COLO829 (cell line): ENCODE results near the gene TIAM1.

Experiments
- DNase-seq: peaks from one replicate; pipeline ENCODE4 v3.0.0; 2012; ENCODE audit warnings: low spot score

TIAM1 gene

GRCh38 chr21:31329456-31330143 lies 14.5 kb downstream of the TIAM1 start:
- DNase-seq, result no peak

DNA sequence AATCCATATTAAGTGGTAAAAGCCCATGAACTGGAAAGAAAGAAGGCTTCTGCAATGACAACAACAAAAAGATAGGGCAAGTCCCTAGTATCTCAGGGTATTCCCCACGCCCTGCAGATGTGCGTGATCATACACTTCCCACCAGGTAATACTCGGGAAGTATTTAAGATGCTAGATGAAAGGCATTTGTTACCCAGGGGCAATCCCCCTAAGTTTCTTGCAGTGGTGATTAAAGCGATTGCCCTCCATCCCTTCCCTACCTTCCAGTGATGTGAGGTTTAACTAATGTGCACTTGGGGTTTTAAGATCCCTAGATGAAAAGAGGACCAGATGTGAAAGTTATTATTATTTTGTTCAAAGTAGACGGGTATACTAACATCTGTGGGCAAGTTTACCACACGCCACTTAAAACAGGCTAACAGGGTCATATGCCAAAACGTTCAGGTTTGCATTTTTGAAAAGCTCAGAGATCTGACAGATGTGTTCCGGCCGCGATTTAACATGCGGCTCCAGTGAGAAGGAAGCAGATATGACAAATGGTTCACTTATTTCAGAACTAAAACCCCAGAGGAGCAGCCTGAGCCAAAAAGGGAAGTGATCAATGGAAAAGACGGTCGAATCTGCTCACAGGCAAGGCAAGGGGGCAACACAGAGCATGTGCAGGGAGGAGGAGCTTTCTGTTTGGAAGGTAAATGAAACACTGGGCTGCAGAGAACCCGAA lies 17.4 kb downstream of the TIAM1 start:
- no peak for DNase-seq

GRCh38 chr21:31318971-31319370 lies 25.1 kb downstream of the TIAM1 start:
- no peak for DNase-seq

DNA sequence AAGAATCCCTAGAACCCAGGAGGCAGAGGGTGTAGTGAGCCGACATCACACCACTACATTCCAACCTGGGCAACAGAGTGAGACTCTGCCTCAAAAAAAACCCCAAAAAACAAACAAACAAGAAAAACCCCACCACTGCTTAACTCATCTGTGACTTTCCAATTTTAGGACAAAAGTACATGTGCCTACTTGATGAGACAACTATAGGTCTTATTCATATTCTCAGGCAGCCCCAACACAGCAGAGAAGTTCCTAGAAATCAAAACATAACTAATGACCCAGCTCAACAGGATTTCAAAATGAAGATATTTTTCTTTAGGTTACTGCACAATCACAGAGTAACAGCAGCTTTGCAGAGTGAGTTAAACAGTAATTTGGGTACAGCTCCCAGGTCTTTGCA lies 26.4 kb downstream of the TIAM1 start:
- DNase-seq, result no peak

- DNase-seq, result no peak
Observed at GRCh38 chr21:31316488-31317169, 27.4 kb downstream of the TIAM1 start.

GRCh38 chr21:31316072-31316471 lies 28.0 kb downstream of the TIAM1 start:
- no peak for DNase-seq

DNA sequence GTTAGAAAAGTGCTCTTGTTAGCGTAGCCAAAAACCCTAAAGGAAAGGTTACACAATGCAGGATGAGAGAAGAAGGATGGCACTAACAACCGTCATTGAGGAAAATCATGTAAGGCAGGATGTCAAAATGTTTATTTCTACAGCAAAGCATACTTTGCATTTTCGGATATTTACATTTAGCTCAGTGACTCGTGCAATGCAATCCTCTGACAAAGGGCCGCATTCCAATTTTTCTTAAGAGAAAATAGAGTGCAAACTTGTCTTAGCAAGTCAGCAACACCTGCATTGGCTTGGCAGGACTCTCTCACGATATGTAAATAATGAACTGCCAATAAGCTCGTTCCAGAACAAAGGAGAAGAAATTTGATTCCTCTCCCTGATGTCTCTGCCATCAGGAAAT lies 33.3 kb downstream of the TIAM1 start:
- DNase-seq, result no peak

GRCh38 chr21:31308584-31308983 lies 35.5 kb downstream of the TIAM1 start:
- no peak for DNase-seq

DNA sequence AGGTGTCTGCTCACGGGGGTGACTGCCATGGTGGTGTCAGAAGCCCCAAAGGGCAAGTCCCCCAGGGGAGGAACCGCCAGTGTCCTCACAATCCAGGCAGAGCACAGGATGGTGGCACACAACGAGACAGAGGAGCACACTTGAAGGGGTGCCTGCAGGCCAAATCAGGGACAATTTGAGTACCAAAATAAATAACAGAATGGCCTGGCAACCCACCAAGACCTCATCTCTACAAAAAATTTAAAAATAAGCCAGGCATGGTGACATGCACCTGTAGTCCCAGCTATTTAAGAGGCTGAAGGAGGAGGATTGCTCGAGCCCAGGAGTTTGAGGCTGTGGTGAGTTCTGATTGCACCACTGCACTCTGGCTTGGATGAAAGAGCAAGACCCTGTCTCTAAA lies 38.2 kb downstream of the TIAM1 start:
- no peak for DNase-seq

DNA sequence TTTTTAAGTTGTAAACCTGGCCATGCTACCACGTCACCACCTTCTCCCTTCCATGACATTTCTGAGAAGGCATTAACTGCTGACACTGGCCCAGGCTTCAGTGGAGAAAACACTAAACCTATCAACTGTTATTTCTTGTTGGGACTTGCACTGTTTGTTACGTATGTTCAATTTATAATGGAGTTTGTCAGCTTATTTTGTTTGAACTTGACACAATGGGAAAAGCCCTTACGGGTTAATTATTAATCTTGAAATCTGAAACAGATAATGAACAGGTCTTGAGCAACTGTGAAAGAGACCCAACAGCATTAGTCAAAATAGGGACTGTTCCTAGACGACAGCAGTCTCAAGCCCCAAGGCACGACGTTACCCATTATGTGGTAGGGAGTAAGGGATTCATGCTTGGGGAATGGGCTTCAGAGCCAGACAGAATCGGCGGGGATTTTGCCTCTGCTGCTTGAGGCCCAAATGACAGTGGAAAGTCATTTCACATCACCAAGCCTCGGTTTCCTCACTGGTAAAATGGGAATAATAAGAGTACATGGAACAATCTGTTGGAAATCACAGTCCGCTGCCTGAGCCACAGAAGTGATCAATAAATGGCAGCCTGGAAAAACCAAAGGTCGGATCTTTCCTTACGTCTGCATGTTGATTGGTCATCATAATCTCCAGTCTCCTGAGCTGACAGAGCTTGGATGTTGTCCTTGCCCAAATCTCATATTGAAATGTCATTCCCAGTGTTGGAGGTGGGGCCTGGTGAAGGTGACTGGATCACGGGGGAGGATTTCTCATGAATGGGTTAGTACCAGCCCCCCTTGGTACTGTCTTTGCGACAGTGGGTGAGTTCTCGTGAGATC lies 44.5 kb downstream of the TIAM1 start:
- no peak for DNase-seq

DNA sequence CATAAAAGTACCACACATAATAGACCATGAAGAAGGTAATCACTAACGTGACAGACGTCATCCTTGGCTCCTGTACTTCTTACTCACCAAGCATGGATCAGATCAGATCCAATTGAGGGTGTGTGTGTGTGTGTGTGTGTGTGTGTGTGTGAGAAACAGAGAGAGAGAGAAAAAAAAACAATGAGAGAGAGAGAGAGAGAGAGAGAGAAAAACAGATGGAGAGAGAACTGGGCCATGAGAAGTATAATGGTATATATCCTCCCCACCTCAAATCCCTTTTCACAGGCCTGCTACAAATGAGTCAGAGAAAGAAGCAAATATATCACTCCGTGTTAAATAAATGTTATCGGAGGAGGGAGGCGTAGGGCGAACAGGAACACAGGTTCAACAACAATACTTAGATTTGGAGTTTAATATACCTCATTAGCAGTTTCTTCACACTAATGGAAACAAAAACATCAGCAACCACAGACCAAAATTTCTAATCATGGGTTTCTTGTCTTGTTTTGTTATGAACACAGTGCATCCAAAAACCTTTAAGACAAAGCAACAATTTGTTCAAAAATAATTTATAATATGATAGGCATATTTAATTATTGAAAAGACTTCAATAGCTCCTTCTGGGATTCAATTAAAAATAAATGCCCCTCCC lies 45.3 kb downstream of the TIAM1 start:
- no peak for DNase-seq

GRCh38 chr21:31297806-31298205 lies 46.3 kb downstream of the TIAM1 start:
- DNase-seq, result no peak

GRCh38 chr21:31295676-31296075 lies 48.4 kb downstream of the TIAM1 start:
- DNase-seq, result no peak

DNA sequence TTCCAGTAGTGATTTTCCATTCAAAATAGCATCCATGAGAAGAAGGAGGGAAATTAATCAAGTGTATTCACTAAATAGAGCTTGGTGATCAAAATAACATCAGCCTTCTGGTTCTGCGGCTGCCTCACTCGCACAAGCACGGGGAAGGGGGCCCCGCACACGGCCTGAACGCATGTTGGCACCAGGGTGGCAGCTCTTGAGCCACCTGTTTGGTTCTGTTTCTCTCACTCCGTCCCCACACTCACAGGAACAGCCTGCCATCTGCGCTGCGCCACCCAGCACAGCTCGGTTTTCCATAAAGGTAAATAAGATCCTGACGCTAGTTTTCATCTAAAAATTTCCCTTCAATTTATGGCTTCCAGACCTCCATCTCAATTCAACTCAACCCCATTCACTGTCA lies 49.4 kb downstream of the TIAM1 start:
- DNase-seq, result no peak

- peak; percentile 88 for DNase-seq
Observed at GRCh38 chr21:31293986-31294385, 50.1 kb downstream of the TIAM1 start.

GRCh38 chr21:31290765-31291164 lies 53.3 kb downstream of the TIAM1 start:
- DNase-seq, result no peak

DNA sequence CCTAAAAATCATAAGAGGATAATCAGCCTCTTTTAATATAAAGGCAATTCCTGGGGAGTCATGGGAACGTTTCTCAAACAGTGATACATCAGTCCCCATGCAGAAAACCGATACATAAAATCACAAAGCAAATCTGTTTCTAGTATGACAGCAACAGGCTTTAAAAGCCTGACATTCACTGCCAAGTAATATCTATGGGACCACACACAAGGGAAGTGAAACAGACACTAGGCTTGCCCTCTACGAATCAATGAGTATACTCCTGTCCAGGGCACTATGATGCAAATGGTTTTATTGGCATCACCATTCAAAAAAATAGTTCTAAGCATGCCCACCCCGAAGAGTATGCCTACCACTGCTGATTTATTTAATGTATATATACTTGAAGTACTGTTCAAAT lies 54.4 kb downstream of the TIAM1 start:
- no peak for DNase-seq

DNA sequence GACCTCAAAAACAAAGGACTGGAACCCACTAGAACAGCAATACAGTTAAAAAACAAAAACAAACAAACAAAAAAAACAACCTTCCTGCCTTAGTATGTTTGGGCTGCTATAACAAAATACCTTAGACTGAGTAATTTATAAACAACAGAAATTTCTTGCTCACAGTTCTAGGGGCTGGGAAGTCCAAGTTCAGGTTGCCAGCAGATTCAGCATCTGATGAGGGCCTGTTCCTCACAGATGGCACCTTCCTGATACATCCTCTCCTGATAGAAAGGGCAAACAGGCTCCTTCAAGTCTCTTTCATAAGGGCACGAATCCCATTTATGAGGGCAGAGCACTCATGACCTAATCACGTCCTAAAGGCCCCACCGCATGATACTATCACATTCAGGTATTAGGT lies 55.9 kb downstream of the TIAM1 start:
- DNase-seq, result no peak

DNA sequence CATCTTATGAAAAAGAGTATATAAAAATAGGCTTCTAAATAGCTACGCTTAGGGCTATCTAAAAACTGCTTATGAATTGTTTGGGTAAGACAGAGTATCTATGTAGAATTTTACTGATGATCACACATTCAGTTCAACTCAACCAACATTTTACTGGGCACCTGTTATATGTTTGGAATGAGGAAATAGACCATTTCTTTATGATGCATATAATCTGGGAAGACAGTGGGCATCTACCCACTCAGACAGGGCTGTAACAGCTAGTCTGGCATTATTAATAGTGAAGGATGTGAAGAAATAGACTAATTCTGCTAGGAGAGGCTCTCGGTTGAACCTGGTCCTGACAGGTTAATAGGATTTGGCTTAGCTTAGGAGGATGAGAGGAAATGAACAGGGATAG lies 56.9 kb downstream of the TIAM1 start:
- DNase-seq, result no peak

DNA sequence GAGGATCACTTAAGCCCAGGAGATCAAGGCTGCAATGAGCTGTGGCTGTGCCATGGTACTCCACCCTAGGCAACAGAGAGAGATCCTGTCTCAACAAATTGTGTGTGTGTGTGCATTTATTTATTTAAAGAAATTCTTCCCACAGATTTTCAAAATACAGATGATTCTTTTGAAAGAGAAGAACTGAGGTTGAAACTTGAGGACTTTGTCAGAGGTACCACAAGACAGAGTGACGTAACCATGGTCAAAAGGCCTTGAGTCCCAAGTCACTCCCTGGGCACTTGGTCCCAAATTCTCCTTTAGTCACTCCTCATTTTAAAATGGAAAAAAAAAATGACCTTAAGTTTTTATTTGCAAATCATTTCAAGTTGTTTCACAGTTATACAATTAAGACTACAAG lies 57.4 kb downstream of the TIAM1 start:
- DNase-seq, result no peak

GRCh38 chr21:31284797-31285397 lies 59.2 kb downstream of the TIAM1 start:
- no peak for DNase-seq
